Thymus (tissue), 11 donors: Measurements from ENCODE around the gene GRID1. TPM values are rescaled to one million over a fixed set of nuclear protein-coding genes. Genes with fewer than 3 reads are reported as not detected.
"Not testable (repeated sequence)": the region's sequence is repeated elsewhere in the genome, so short reads cannot be mapped to it uniquely, and the experiment has no call there.

Experiments
- DNase-seq, 9 donors: peaks; one replicate each; pipeline ENCODE4 v3.0.0-alpha.2; 2013; ENCODE audit warnings: low spot score in 9 of 9, low read depth in 6 of 9, missing footprints in 1 of 9
- H3K27ac ChIP-seq, 2 donors: one replicate each; pipeline ENCODE4 v1.5.1; 2013; ENCODE audit warnings: control low read depth in 1 of 2, low read depth in 1 of 2, low read length in 1 of 2, mild to moderate bottlenecking in 1 of 2, moderate library complexity in 1 of 2
- H3K27me3 ChIP-seq, 2 donors: one replicate each; pipeline ENCODE4 v1.5.1; 2013; ENCODE audit warnings: low read length in 1 of 2; ENCODE audit not compliant: control insufficient read depth in 2 of 2, insufficient read depth in 1 of 2
- H3K36me3 ChIP-seq, 2 donors: one replicate each; pipeline ENCODE4 v1.5.1; 2013; ENCODE audit warnings: low read length in 1 of 2, mild to moderate bottlenecking in 1 of 2, moderate library complexity in 1 of 2; ENCODE audit not compliant: control insufficient read depth in 2 of 2, insufficient read depth in 2 of 2
- H3K4me1 ChIP-seq, 2 donors: one replicate each; pipeline ENCODE4 v1.5.1; 2013; ENCODE audit warnings: low read length in 2 of 2; ENCODE audit not compliant: control insufficient read depth in 2 of 2, insufficient read depth in 2 of 2
- H3K4me3 ChIP-seq, 2 donors: one replicate each; pipeline ENCODE4 v1.5.1; 2013; ENCODE audit warnings: low read length in 2 of 2, control low read depth in 1 of 2, mild to moderate bottlenecking in 1 of 2
- H3K9me3 ChIP-seq, 2 donors: one replicate each; pipeline ENCODE4 v1.5.1; 2013; ENCODE audit warnings: low read length in 1 of 2, mild to moderate bottlenecking in 1 of 2; ENCODE audit not compliant: control insufficient read depth in 2 of 2, insufficient read depth in 1 of 2
- WGBS: extraction: QIAGEN DNeasy Blood & Tissue Kit; methylation state at CpG from one replicate; pipeline ENCODE4 v1.1.7; 2013; 5-methylcytosine and 5-hydroxymethylcytosine counted together
- polyA plus RNA-seq: library from polyadenylated mRNA; stranded (reverse); fragments of 200-250 nt; gene quantifications from one replicate; pipeline ENCODE4 v1.2.3, GENCODE V29; 2013
- total RNA-seq: library from RNA; stranded (reverse); fragments of 120-200 nt; gene quantifications from one replicate; pipeline ENCODE4 v1.2.4, GENCODE V29; 2013
- donor health status: healthy.

The GRID1 gene
- total and polyA plus RNA-seq, 2 donors: 0.33 to 0.46 TPM

DNA sequence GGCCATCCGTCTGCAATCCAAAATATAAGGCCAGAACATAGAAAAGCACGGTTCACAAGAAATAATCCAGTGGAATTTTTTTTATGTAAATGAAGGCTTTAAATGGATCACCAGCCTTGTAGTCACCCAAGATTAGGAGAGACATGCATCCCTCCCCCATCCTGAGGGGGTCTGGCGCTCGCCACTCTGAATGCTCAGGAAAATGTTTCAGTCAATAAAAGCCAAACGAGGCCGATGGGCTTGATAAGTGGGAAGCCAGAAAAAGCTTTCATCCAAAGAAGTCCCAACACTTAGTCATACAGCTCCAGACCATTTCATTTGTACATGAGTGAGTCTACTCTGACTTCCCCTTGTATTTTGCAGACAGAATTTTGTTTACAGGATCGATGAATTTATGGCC, 631.8 kb downstream of the GRID1 start:
- no peak overlapping the region for H3K4me3 ChIP-seq
- H3K27ac ChIP-seq: no peak overlapping the region
- no peak for DNase-seq
- WGBS: 95% methylated on average over 7 of the region's 7 CpGs
- peaks cover 0 to 3% of the 10 kb centered on the region in 2 donors for H3K9me3 ChIP-seq
- no peaks in the 10 kb centered on the region for H3K36me3 ChIP-seq
- H3K4me1 ChIP-seq: no peaks in the 10 kb centered on the region
- H3K27me3 ChIP-seq: no peaks in the 10 kb centered on the region

- Histone ChIP-seq H3K9me3 (no peaks in the 10 kb centered on the region), H3K4me3 (no peak overlapping the region), H3K4me1 (no peaks in the 10 kb centered on the region), H3K36me3 (no peaks in the 10 kb centered on the region), H3K27me3 (no peaks in the 10 kb centered on the region), H3K27ac (no peak overlapping the region)
- no peak for DNase-seq
- 85% methylated on average over 6 of the region's 6 CpGs for WGBS
These were observed 642.4 kb downstream of the GRID1 start for GRCh38 chr10:85724215-85724614.

GRCh38 chr10:85720931-85721590, 645.5 kb downstream of the GRID1 start:
- H3K9me3 ChIP-seq: no peaks in the 10 kb centered on the region
- no peaks in the 10 kb centered on the region for H3K36me3 ChIP-seq
- no peak overlapping the region for H3K4me3 ChIP-seq
- no peaks in the 10 kb centered on the region for H3K4me1 ChIP-seq
- H3K27me3 ChIP-seq: no peaks in the 10 kb centered on the region
- 79% methylated on average over 5 of the region's 5 CpGs for WGBS
- no peak overlapping the region for H3K27ac ChIP-seq
- DNase-seq: no peak

- no peaks in the 10 kb centered on the region for H3K36me3 ChIP-seq
- H3K4me3 ChIP-seq: no peak overlapping the region
- H3K9me3 ChIP-seq: no peaks in the 10 kb centered on the region
- no peaks in the 10 kb centered on the region for H3K27me3 ChIP-seq
- WGBS: 63% methylated on average over 3 of the region's 3 CpGs
- no peaks in the 10 kb centered on the region for H3K4me1 ChIP-seq
- no peak for DNase-seq
- no peak overlapping the region for H3K27ac ChIP-seq
These were observed 647.2 kb downstream of the GRID1 start for GRCh38 chr10:85719408-85719807.

GRCh38 chr10:85713885-85714284, 652.7 kb downstream of the GRID1 start:
- DNase-seq: no peak
- no peaks in the 10 kb centered on the region for H3K4me1 ChIP-seq
- no peaks in the 10 kb centered on the region for H3K27me3 ChIP-seq
- 86% methylated on average over 4 of the region's 4 CpGs for WGBS
- no peaks in the 10 kb centered on the region for H3K9me3 ChIP-seq
- no peak overlapping the region for H3K4me3 ChIP-seq
- no peaks in the 10 kb centered on the region for H3K36me3 ChIP-seq
- no peak overlapping the region for H3K27ac ChIP-seq

- H3K27ac ChIP-seq: no peak overlapping the region
- H3K4me3 ChIP-seq: no peak overlapping the region
- no peaks in the 10 kb centered on the region for H3K9me3 ChIP-seq
- DNase-seq: no peak
- no peaks in the 10 kb centered on the region for H3K36me3 ChIP-seq
- 83% methylated on average over 2 of the region's 2 CpGs for WGBS
- no peaks in the 10 kb centered on the region for H3K4me1 ChIP-seq
- H3K27me3 ChIP-seq: no peaks in the 10 kb centered on the region
These were observed 663.8 kb downstream of the GRID1 start for GRCh38 chr10:85702768-85703167.

DNA sequence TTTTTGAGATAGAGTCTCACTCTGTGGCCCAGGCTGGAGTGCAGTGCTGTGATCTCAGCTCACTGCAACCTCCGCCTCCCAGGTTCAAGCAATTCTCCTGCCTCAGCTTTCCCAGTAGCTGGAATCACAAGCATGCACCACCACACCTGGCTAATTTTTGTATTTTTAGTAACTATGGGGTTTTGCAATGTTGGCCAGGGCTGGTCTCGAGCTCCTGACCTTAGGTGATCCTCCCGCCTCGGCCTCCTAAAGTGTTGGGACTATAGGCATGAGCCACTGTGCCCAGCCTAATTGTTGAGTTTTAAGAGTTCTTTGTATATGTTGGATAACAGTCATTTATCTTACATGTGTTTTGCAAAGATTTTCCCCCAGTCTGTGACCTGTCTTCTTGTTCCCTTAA, 667.5 kb downstream of the GRID1 start:
- not testable (repeated sequence) for H3K36me3 ChIP-seq, H3K4me3 ChIP-seq, H3K27me3 ChIP-seq, DNase-seq, H3K27ac ChIP-seq, H3K4me1 ChIP-seq, H3K9me3 ChIP-seq
- WGBS: 84% methylated on average over 4 of the region's 4 CpGs

GRCh38 chr10:85696893-85697292, 669.7 kb downstream of the GRID1 start:
- Histone ChIP-seq H3K27me3 (no peaks in the 10 kb centered on the region), H3K4me3 (no peak overlapping the region), H3K4me1 (no peaks in the 10 kb centered on the region), H3K27ac (no peak overlapping the region), H3K9me3 (no peaks in the 10 kb centered on the region), H3K36me3 (no peaks in the 10 kb centered on the region)
- WGBS: 99% methylated on average over 1 of the region's 1 CpG
- no peak for DNase-seq

GRCh38 chr10:85682621-85683020, 684.0 kb downstream of the GRID1 start:
- Histone ChIP-seq H3K36me3 (no peaks in the 10 kb centered on the region), H3K27me3 (no peaks in the 10 kb centered on the region), H3K9me3 (peaks cover 0 to 4% of the 10 kb centered on the region in 2 donors), H3K4me1 (no peaks in the 10 kb centered on the region), H3K4me3 (no peak overlapping the region), H3K27ac (no peak overlapping the region)
- 91% methylated on average over 1 of the region's 1 CpG for WGBS
- no peak for DNase-seq
